HG02642 (cell line): ENCODE results near the gene PARK7.
"Not testable (repeated sequence)": the region's sequence is repeated elsewhere in the genome, so short reads cannot be mapped to it uniquely, and the experiment has no call there.

Experiments
- ATAC-seq: cut with Tn5 transposase; IDR thresholded peaks from one replicate; pipeline ENCODE4 v1.9.1; 2021; ENCODE audit warnings: mild to moderate bottlenecking; ENCODE audit not compliant: unreplicated experiment, poor library complexity

Gene PARK7

GRCh38 chr1:7942214-7942921, 19.1 kb upstream of the PARK7 start:
- no peak for ATAC-seq

DNA sequence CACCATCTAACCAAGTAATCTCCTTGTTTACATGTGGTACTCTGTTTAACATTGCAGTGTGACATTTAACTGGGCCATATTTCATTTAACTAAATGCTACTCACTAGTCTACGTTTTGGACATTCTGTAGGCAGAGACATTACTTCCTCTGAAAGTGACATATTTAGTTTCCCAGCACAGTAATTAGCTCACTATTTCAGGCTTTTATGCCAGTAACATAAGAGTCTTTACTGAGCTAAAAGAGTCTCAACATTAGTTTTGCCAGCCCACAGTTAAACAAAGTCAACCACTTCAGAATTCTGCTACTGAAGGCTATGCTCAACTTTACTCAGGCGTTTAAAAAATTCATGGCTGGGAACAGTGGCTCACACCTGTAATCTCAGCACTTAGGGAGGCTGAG, 18.3 kb upstream of the PARK7 start:
- ATAC-seq: no peak

DNA sequence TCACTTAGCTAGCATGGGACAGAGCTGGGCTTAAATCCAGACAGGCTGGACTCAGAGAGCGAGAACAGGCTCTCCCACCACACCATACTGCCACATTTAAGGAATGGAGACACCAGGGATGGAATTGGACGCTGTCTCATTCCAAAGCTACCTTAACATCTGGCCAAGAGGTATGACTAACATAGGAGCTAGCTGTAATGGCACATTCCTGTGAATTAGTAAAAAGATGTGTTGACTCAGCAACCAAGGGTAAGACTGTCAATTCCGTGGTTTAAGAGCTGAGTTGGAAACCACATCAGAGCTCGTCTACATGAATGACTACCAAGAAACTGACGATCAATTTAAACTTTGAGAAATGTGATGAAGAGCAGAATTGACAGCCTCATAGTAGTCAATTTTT, 12.6 kb upstream of the PARK7 start:
- no peak for ATAC-seq

DNA sequence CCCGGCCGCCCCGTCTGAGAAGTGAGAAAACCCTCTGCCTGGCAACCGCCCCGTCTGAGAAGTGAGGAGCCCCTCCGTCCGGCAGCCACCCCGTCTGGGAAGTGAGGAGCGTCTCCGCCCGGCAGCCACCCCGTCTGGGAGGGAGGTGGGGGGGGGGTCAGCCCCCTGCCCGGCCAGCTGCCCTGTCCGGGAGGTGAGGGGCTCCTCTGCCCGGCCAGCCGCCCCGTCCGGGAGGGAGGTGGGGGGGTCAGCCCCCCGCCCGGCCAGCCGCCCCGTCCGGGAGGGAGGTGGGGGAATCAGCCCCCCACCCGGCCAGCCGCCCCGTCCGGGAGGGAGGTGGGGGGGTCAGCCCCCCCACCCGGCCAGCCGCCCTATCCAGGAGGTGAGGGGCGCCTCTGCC, 8.7 kb upstream of the PARK7 start:
- ATAC-seq: not testable (repeated sequence)

GRCh38 chr1:7953850-7954609, 7.5 kb upstream of the PARK7 start:
- ATAC-seq: peak; percentile 98

DNA sequence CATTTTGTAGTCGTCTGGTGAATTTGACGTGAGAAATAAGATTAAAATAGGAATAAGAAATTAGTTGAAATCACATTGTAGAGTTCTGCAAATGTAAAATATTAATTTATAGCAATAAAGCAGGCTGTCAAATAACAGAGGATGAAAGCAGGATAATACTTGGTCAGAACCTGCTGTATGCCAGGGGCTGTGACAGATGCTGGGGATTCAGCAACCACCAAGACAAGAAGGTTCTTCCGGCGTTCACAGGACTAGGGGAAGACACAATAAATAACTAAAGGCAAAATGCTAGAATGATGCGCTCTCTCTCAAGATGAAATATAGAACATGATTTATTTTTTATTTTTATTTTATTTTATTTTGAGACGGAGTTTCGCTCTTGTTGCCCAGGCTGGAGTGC, 6.8 kb upstream of the PARK7 start:
- ATAC-seq: no peak

GRCh38 chr1:7956218-7957032, 5.1 kb upstream of the PARK7 start:
- ATAC-seq: no peak

DNA sequence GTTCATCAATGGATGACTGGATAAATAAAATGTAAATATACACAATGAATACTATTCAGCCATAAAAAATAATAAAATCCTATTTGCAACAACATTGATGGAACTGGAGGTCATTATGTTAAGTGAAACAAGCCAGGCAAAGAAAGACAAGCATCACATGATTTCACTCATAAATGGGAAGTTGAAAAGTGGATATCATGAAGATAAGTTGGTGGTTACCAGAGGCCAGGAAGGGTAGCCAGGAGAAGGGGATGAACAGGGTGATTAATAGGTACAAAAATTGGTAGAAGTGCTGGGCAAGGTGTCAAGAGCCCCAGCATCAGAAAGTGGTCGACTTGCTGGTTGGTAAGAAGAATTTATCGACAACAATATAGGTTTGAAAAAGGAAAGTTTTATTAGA, 1.3 kb upstream of the PARK7 start:
- no peak for ATAC-seq

DNA sequence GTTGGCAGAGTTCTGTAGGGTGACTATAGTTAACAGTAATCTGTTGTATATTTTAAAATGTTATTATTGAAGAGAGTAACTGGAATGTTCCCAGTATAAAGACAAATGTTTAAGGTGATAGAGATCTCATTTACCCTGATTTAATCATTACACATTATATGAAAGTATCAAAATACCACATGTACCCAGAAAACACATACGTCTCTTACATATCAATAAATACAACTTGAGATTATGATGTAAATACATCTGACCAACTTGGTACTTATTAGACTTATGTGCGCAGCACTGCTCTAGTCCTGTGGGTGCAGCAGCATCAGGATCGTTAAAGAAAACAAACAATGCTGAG, 670 bp upstream of the PARK7 start:
- ATAC-seq: no peak

- peak; percentile 8 for ATAC-seq
Measured at GRCh38 chr1:7962014-7962335, 464 bp downstream of the PARK7 start.

DNA sequence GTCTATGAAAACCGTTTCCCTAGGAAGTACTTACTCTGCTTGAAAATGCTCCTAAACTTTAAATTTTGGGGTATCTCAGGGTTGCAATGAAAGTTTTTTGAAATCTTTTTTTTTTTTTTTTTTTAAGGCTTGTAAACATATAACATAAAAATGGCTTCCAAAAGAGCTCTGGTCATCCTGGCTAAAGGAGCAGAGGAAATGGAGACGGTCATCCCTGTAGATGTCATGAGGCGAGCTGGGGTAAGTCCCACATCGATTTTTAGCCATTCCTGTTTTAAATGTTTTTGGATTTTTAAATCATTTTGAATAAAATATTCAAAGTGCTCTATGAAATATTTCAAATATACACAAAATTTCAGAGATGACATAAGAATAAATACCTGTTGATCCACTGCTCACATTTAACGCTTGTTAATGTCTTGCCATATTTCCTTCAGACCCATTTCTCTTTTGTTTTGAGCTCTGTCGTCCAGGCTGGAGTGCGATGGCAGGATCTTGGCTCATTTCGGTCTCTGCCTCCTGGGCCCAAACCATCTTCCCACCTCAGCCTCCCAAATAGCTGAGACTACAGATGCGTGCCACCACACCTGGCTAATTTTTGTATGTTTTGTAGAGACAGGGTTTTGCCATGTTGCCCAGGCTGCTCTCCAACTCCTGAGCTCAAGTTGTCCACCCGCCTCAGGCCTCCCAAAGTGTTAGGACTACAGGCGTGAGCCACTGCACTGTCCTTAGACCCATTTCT, 1.3 kb downstream of the PARK7 start:
- no peak for ATAC-seq

DNA sequence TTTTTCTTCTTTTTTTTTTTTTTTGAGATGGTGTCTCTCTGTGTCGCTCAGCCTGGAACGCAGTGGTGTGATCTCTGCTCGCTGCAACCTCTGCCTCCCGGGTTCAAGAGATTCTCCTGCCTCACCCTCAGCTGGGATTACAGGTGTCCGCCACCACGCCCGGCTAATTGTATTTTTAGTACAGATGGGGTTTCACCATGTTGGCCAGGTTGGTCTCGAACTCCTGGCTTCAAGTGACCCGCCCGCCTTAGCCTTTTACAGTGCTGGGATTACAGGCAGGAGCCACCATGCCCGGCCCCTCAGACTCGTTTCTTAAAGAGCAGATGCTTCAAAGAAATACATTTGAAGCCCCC, 1.8 kb downstream of the PARK7 start:
- not testable (repeated sequence) for ATAC-seq

DNA sequence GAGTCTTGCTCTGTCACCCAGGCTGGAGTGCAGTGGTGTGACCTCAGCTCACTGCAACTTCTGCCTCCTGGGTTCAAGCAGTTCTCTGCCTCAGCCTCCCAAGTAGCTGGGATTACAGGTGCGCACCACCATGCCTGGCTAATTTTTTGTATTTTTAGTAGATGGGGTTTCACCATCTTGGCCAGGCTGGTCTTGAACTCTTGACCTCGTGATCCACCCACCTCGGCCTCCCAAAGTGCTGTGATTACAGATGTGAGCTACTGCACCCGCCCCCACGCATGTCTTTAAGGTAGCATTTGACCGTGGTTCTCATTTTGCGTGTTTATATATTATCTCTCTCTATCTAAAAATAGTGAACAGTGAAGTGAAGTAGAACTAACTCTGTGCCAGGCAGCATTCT, 2.3 kb downstream of the PARK7 start:
- ATAC-seq: not testable (repeated sequence)

DNA sequence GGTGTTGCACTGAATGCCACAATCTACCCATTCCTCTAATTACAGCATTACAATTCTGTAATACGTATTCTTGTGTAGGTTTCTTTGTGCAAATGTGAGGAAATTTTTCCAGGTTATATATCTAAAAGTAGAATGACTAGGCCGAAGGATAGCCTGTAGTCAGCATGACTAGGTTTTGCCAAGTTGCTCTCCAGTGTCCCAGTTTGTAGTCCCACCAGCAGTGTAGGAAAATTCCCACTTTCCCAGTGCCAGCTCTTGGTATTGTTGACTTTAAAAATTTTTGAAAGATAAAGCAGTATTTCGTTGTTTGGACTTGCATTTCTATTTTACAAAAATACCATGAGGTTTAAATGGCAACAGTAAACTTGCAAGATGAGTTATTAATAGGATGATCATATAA, 3.0 kb downstream of the PARK7 start:
- no peak for ATAC-seq

DNA sequence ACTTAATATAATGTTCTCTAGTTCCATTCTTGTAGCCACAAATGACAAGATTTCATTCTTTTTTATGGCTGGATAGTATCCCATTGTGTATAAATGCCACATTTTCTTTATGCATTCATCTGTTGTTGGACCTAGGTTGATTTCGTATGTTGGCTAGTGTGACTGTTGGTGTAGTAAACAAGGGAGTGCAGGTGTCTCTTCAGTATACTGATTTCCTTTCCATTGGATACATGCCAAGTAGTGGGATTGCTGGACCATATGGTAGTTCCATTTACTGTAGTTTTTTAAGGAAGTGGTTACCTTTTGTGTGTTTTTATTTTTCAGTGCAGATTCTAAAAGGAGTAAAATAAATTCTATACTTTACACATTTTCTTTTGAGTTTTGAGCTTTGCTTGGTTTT, 5.7 kb downstream of the PARK7 start:
- ATAC-seq: no peak

DNA sequence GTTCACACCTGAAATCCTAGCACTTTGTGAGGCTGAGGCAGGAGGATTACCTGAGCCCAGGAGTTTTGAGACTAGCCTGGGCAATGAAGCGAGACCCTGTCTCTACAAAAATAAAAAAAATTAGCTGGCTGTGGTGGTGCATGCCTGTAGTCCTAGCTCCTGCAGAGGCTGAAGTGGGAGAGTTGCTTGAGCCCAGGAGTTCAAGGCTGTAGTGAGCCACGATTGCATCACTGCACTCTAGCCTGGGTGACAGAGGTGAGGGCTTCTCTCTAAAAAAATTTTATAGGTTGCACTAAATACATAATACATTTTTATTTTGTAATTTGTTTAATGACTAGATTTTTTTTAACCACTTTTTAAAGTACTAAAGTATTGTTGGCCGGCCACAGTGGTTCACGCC, 6.1 kb downstream of the PARK7 start:
- ATAC-seq: no peak

DNA sequence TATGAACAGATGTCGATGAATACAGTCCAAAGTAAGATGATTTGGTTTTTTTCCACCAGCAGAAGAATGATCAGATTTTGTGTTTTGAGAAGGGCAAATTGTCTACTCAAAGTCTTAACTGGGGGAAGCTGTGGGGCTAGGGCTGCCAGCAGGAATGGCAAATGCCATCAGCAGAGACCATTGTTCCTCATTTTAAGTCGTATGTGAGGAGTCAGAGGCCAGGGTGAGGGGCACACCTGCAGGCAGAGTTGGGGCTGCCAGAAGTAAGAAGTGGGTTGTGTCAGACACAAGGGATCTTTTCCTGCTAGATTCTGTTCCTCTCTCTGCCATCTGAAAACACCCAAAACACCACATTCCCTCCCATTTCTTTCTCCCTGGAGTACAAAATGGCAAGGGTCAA, 8.7 kb downstream of the PARK7 start:
- ATAC-seq: no peak

GRCh38 chr1:7971024-7971423, 9.5 kb downstream of the PARK7 start:
- no peak for ATAC-seq

GRCh38 chr1:7972285-7972684, 10.8 kb downstream of the PARK7 start:
- ATAC-seq: no peak

- no peak for ATAC-seq
Measured at GRCh38 chr1:7973086-7973485, 11.6 kb downstream of the PARK7 start.
